Measurements from ENCODE around the gene SDK1. TPM values are rescaled to one million over a fixed set of nuclear protein-coding genes. Genes with fewer than 3 reads are reported as not detected.
A peak's percentile ranks its signal among the peaks of the same experiment; 100 is the strongest.

Gene SDK1
- total RNA-seq, 1 donor from 2014 or later: 16.7 TPM

DNA sequence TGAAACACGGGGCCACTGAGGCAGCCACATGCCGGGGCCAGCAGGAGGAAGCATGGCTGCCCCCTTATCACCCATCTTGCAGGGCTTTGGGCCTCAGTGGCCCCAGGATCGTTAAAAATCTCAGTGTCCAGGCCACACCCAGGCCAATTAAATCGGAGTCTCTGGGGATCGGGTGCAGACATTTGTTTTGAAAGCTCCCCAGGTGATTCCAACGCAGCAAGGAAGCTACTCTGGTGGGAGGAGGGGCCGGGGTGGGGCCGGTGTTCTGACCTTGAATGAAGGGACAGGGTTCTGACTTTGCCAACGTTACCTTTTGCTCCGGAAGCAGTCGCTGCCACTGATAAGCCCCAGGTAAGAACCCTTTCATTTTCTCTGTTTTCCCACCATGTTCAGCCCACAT lies 968.7 kb downstream of the SDK1 start:
- TF ChIP-seq POLR2AphosphoS5 (IDR thresholded peaks at IDR 0.05; ENCODE audit: insufficient read depth in 1 of 2, low read depth in 1 of 2): no peak
- no peak for TF ChIP-seq POLR2A (IDR thresholded peaks at IDR 0.05)
- TF ChIP-seq, protein P1, sequence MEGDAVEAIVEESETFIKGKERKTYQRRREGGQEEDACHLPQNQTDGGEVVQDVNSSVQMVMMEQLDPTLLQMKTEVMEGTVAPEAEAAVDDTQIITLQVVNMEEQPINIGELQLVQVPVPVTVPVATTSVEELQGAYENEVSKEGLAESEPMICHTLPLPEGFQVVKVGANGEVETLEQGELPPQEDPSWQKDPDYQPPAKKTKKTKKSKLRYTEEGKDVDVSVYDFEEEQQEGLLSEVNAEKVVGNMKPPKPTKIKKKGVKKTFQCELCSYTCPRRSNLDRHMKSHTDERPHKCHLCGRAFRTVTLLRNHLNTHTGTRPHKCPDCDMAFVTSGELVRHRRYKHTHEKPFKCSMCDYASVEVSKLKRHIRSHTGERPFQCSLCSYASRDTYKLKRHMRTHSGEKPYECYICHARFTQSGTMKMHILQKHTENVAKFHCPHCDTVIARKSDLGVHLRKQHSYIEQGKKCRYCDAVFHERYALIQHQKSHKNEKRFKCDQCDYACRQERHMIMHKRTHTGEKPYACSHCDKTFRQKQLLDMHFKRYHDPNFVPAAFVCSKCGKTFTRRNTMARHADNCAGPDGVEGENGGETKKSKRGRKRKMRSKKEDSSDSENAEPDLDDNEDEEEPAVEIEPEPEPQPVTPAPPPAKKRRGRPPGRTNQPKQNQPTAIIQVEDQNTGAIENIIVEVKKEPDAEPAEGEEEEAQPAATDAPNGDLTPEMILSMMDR (IDR thresholded peaks at IDR 0.05): no peak
- no peaks in the 10 kb centered on the region for H3K4me1 ChIP-seq
- intact Hi-C loops (cut with DNase I): no loop called here
- H3K27ac ChIP-seq: no peak overlapping the region
- peak; percentile 27 to 82 for DNase-seq (ENCODE audit: extremely low spot score in 2 of 2)
- H3K9me3 ChIP-seq: no peaks in the 10 kb centered on the region
- H3K4me3 ChIP-seq: no peak overlapping the region
- H3K27me3 ChIP-seq: no peaks in the 10 kb centered on the region
- no peaks in the 10 kb centered on the region for H3K36me3 ChIP-seq

DNA sequence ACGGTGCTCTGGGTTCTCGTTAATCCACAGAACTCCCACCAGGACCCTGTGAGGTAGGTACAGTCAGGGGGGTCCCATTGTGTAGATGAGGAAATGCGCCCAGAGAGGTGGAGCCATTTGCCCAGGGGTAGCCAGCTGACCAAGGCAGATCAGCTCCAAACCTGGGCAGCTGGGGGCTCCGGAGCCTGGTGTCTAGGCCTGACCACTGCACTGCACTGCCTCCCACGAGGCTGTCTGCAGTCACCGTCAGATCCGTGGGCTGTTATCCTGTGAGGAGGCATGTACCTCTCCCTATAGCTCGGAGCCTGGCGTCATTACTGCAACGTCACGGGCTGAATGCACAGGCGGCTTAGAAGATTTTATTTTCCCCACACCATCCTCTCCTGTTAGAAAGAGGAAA lies 969.2 kb downstream of the SDK1 start:
- H3K9me3 ChIP-seq: no peaks in the 10 kb centered on the region
- H3K27ac ChIP-seq: no peak overlapping the region
- no peak overlapping the region for H3K4me3 ChIP-seq
- H3K36me3 ChIP-seq: no peaks in the 10 kb centered on the region
- TF ChIP-seq POLR2AphosphoS5 (IDR thresholded peaks at IDR 0.05; ENCODE audit: insufficient read depth in 1 of 2, low read depth in 1 of 2) (no peak), POLR2A (IDR thresholded peaks at IDR 0.05) (no peak)
- TF ChIP-seq, protein P1 (IDR thresholded peaks at IDR 0.05): no peak
- H3K4me1 ChIP-seq: no peaks in the 10 kb centered on the region
- DNase-seq (ENCODE audit: extremely low spot score in 2 of 2): peak; percentile 22 to 72
- no peaks in the 10 kb centered on the region for H3K27me3 ChIP-seq
- intact Hi-C loops (cut with DNase I): no loop called here

DNA sequence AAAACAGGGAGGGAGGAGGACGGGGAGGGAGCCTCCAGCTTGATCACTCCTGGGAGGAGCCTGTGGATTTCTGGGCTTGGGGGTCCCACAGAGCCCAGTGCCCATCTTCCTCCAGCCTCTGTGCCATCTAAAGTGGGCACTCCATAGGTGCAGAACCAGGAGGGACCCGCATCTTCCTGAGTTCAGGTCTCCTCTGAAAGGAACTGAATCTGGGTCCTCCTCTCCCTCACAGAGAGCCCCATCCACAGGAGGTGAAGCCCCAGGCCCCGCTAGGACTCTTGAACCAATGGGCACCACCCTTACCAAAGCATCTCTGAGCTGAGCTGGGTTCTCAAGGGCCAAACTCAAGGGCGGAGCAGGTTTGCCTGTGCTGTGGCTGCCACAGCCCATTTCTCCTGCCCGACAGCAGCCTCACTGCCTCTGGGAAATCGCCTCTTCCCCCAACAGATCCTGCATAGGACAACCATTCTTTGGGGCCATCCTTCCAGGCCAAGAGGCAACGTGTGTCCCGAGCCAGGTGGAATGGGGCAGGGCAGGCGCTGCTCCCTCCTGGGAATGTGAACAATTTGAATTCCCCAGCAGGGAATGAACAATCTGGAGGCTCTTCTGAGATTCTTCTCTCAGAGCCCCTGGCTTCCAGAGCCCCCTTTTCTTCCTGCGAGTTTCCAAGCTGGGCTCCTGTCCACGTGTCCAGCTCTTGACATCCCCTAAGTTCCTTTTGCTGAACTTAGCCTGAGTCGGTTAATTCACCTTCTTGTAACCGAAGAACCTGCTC lies 970.1 kb downstream of the SDK1 start:
- peak in 1 of 2 donors; percentile 65 for DNase-seq (ENCODE audit: extremely low spot score in 2 of 2)
- no peaks in the 10 kb centered on the region for H3K36me3 ChIP-seq
- H3K9me3 ChIP-seq: no peaks in the 10 kb centered on the region
- H3K27ac ChIP-seq: no peak overlapping the region
- H3K4me1 ChIP-seq: no peaks in the 10 kb centered on the region
- TF ChIP-seq, protein P1 (IDR thresholded peaks at IDR 0.05): no peak
- no peak for TF ChIP-seq POLR2AphosphoS5 (IDR thresholded peaks at IDR 0.05; ENCODE audit: insufficient read depth in 1 of 2, low read depth in 1 of 2)
- no peak for TF ChIP-seq POLR2A (IDR thresholded peaks at IDR 0.05)
- H3K27me3 ChIP-seq: no peaks in the 10 kb centered on the region
- H3K4me3 ChIP-seq: no peak overlapping the region
- intact Hi-C loops (cut with DNase I): no loop called here

DNA sequence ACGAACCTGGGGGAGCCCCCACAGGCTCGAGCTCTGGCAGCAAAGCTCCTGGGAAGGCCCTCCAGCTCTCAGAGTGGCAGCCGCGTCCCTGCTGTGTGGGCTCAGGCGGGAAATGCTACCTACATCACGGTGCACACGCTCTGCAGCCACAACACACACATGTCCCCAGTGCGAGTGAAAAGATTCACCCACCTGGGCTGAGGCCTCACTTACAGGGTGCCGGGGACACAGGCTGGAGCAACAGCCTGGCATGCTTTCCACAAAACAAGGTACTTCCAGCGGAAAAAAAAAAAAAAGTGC lies 970.6 kb downstream of the SDK1 start:
- DNase-seq (ENCODE audit: extremely low spot score in 2 of 2): peak in 1 of 2 donors; percentile 10
- intact Hi-C loops (cut with DNase I): no loop called here
- H3K9me3 ChIP-seq: no peaks in the 10 kb centered on the region
- no peak overlapping the region for H3K27ac ChIP-seq
- TF ChIP-seq POLR2AphosphoS5 (IDR thresholded peaks at IDR 0.05; ENCODE audit: insufficient read depth in 1 of 2, low read depth in 1 of 2) (no peak), POLR2A (IDR thresholded peaks at IDR 0.05) (no peak)
- TF ChIP-seq, protein P1 (IDR thresholded peaks at IDR 0.05): no peak
- H3K4me3 ChIP-seq: no peak overlapping the region
- no peaks in the 10 kb centered on the region for H3K27me3 ChIP-seq
- no peaks in the 10 kb centered on the region for H3K4me1 ChIP-seq
- H3K36me3 ChIP-seq: no peaks in the 10 kb centered on the region

DNA sequence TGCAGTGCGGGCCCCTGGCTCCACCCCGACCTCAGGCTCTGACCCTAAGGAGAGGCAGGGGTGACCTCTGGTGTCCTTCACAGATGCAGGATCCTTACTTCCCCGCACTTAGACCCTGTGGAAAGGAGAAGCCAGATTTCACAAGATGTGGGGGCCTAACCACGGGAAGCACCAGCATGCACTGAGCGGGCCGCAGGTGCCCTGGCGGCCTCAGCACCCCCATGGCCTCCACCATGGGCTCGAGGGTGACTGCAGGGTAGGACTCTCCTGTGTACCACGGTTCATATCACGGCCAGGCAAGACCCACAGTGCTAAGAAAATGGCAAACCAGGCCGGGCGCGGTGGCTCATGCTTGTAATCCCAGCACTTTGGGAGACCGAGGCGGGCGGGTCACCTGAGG lies 971.1 kb downstream of the SDK1 start:
- no peaks in the 10 kb centered on the region for H3K36me3 ChIP-seq
- intact Hi-C loops (cut with DNase I): no loop called here
- no peaks in the 10 kb centered on the region for H3K27me3 ChIP-seq
- H3K9me3 ChIP-seq: no peaks in the 10 kb centered on the region
- H3K4me1 ChIP-seq: no peaks in the 10 kb centered on the region
- DNase-seq (ENCODE audit: extremely low spot score in 2 of 2): peak in 1 of 2 donors; percentile 74
- no peak overlapping the region for H3K4me3 ChIP-seq
- TF ChIP-seq POLR2A (IDR thresholded peaks at IDR 0.05): no peak
- no peak for TF ChIP-seq POLR2AphosphoS5 (IDR thresholded peaks at IDR 0.05; ENCODE audit: insufficient read depth in 1 of 2, low read depth in 1 of 2)
- TF ChIP-seq, protein P1 (IDR thresholded peaks at IDR 0.05): no peak
- H3K27ac ChIP-seq: no peak overlapping the region

Data from vagina (tissue), 2 donors.